ENCODE measurements around the gene FANCC. TPM values are rescaled to one million over a fixed set of nuclear protein-coding genes. Genes with fewer than 3 reads are reported as not detected.

FANCC gene
- polyA plus RNA-seq, 1 of the 3 experiments (the other 2 are of a cell fraction): 3.5 TPM

DNA sequence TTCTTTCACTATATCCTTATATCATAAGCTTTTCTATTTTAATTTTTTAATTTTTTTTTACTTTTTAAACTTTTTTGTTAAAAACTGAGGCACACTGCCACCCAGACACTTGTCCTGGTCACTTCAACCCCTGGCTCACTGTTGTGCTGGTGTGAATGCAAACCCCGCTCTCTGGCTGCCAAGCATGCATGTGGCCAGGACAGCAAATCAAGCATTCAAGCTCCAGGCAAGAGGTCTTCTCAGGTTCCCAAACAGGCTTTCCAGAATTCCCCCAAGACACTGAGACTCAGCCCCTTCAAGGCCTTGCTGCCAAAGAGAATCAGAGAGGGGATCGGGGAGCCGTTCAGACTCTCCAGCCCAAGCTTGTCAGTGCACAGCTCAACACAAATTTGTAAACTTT lies 139.9 kb downstream of the FANCC start (continued):
- TF ChIP-seq, protein P1, sequence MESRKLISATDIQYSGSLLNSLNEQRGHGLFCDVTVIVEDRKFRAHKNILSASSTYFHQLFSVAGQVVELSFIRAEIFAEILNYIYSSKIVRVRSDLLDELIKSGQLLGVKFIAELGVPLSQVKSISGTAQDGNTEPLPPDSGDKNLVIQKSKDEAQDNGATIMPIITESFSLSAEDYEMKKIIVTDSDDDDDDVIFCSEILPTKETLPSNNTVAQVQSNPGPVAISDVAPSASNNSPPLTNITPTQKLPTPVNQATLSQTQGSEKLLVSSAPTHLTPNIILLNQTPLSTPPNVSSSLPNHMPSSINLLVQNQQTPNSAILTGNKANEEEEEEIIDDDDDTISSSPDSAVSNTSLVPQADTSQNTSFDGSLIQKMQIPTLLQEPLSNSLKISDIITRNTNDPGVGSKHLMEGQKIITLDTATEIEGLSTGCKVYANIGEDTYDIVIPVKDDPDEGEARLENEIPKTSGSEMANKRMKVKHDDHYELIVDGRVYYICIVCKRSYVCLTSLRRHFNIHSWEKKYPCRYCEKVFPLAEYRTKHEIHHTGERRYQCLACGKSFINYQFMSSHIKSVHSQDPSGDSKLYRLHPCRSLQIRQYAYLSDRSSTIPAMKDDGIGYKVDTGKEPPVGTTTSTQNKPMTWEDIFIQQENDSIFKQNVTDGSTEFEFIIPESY (IDR thresholded peaks at IDR 0.05; ENCODE audit: borderline replicate concordance, low read depth): no peak
- TF ChIP-seq, protein P2, sequence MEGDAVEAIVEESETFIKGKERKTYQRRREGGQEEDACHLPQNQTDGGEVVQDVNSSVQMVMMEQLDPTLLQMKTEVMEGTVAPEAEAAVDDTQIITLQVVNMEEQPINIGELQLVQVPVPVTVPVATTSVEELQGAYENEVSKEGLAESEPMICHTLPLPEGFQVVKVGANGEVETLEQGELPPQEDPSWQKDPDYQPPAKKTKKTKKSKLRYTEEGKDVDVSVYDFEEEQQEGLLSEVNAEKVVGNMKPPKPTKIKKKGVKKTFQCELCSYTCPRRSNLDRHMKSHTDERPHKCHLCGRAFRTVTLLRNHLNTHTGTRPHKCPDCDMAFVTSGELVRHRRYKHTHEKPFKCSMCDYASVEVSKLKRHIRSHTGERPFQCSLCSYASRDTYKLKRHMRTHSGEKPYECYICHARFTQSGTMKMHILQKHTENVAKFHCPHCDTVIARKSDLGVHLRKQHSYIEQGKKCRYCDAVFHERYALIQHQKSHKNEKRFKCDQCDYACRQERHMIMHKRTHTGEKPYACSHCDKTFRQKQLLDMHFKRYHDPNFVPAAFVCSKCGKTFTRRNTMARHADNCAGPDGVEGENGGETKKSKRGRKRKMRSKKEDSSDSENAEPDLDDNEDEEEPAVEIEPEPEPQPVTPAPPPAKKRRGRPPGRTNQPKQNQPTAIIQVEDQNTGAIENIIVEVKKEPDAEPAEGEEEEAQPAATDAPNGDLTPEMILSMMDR (IDR thresholded peaks at IDR 0.05): no peak
- TF ChIP-seq MXI1 (IDR thresholded peaks at IDR 0.05; ENCODE audit: low read depth, low read length) (no peak), SMC3 (IDR thresholded peaks at IDR 0.05; ENCODE audit: low read depth, low read length) (no peak), TAF1 (IDR thresholded peaks at IDR 0.05; ENCODE audit: borderline replicate concordance, low read depth, low read length) (no peak), TEAD4 (IDR thresholded peaks at IDR 0.05; ENCODE audit: borderline replicate concordance, insufficient read depth) (no peak), EZH2phosphoT487 (IDR thresholded peaks at IDR 0.05; ENCODE audit: borderline replicate concordance, low read depth) (no peak), FOSL2 (IDR thresholded peaks at IDR 0.05; ENCODE audit: borderline replicate concordance, low read depth) (no peak), RXRA (IDR thresholded peaks at IDR 0.05; ENCODE audit: borderline replicate concordance, low read depth) (no peak), SIN3A (IDR thresholded peaks at IDR 0.05; ENCODE audit: borderline replicate concordance, low read depth, low read length) (no peak), GATA2 (CRISPR knock-in tag; IDR thresholded peaks at IDR 0.05) (no peak)
- TF ChIP-seq, protein P3, sequence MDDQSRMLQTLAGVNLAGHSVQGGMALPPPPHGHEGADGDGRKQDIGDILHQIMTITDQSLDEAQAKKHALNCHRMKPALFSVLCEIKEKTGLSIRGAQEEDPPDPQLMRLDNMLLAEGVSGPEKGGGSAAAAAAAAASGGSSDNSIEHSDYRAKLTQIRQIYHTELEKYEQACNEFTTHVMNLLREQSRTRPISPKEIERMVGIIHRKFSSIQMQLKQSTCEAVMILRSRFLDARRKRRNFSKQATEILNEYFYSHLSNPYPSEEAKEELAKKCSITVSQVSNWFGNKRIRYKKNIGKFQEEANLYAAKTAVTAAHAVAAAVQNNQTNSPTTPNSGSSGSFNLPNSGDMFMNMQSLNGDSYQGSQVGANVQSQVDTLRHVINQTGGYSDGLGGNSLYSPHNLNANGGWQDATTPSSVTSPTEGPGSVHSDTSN (IDR thresholded peaks at IDR 0.05): no peak

DNA sequence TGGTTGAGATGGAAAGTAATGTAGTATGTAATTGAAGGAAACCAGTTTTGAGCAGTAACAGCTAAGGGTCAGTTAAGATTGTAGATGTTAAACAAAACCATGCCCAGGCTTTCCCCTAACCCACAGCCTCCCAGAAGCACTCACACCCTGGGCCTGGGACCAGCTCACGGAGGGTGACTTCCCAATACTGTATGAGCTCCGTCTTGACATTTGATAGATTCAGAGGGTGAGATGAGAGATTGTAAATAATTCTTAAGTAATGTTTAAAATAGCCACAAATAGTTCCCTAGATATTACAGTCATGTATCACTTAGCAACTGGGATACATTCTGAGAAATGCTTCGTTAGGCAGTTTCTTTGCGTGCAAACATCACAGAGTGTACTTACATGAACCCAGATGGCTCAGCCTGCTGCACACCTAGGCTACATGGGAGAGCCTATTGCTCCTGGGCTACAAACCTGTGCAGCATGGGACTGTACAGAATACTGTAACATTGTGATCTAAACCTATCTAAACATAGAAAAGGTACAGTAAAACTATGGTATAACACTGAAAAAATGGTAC lies 140.7 kb downstream of the FANCC start:
- H3K9me2 ChIP-seq: no peaks in the 10 kb centered on the region
- no peak overlapping the region for H3K27ac ChIP-seq (ENCODE audit: low read depth in 2 of 2, low read length in 1 of 2)
- ChIA-PET POLR2A (no interaction called here), CTCF (interaction anchor here (1.0 kb wide), 2 partner anchors 9 to 495 kb away, joined by 3 read pairs; no protein-coding TSS in a partner anchor)
- H2AFZ ChIP-seq (ENCODE audit: low read depth): no peak overlapping the region
- H3K4me1 ChIP-seq (ENCODE audit: control insufficient read depth in 1 of 2, insufficient read depth in 2 of 2, low read depth in 1 of 2, low read length in 1 of 2): peaks cover 2 to 15% of the 10 kb centered on the region in 2 experiments; a peak in 3 of 4 replicates
- H4K20me1 ChIP-seq (ENCODE audit: insufficient read depth): no peaks in the 10 kb centered on the region
- H3K27me3 ChIP-seq (ENCODE audit: insufficient read depth): no peaks in the 10 kb centered on the region
- no peak overlapping the region for H3K9ac ChIP-seq
- no peak for DNase-seq
- no peak overlapping the region for H3K4me2 ChIP-seq
- no peaks in the 10 kb centered on the region for H3K36me3 ChIP-seq (replicated peaks in 1 of 2; ENCODE audit: control insufficient read depth in 1 of 2, insufficient read depth in 2 of 2, low read length in 1 of 2)
- peaks cover 6% of the 10 kb centered on the region for H3F3A ChIP-seq (replicated peaks; ENCODE audit: insufficient read depth)
- no peaks in the 10 kb centered on the region for H3K79me2 ChIP-seq (ENCODE audit: insufficient read depth)
- WGBS (ENCODE audit: low lambda C conversion rate): 90% methylated on average over 4 of the region's 4 CpGs
- no peak for TF ChIP-seq TAF1 (IDR thresholded peaks at IDR 0.05; ENCODE audit: borderline replicate concordance, low read depth, low read length)
- TF ChIP-seq, protein P4, sequence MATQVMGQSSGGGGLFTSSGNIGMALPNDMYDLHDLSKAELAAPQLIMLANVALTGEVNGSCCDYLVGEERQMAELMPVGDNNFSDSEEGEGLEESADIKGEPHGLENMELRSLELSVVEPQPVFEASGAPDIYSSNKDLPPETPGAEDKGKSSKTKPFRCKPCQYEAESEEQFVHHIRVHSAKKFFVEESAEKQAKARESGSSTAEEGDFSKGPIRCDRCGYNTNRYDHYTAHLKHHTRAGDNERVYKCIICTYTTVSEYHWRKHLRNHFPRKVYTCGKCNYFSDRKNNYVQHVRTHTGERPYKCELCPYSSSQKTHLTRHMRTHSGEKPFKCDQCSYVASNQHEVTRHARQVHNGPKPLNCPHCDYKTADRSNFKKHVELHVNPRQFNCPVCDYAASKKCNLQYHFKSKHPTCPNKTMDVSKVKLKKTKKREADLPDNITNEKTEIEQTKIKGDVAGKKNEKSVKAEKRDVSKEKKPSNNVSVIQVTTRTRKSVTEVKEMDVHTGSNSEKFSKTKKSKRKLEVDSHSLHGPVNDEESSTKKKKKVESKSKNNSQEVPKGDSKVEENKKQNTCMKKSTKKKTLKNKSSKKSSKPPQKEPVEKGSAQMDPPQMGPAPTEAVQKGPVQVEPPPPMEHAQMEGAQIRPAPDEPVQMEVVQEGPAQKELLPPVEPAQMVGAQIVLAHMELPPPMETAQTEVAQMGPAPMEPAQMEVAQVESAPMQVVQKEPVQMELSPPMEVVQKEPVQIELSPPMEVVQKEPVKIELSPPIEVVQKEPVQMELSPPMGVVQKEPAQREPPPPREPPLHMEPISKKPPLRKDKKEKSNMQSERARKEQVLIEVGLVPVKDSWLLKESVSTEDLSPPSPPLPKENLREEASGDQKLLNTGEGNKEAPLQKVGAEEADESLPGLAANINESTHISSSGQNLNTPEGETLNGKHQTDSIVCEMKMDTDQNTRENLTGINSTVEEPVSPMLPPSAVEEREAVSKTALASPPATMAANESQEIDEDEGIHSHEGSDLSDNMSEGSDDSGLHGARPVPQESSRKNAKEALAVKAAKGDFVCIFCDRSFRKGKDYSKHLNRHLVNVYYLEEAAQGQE (IDR thresholded peaks at IDR 0.05; ENCODE audit: low read depth, low read length): no peak
- H3K9me3 ChIP-seq: no peaks in the 10 kb centered on the region
- H3K4me3 ChIP-seq (ENCODE audit: low read depth in 2 of 2, low read length in 1 of 2): no peak overlapping the region
